ENCODE measurements around the gene SGIP1.

GRCh38 chr1:66596191-66596590 lies 62.2 kb downstream of the SGIP1 start:
- TF ChIP-seq CTCF (IDR thresholded peaks at IDR 0.05), result no peak
- no peak for TF ChIP-seq EZH2 (IDR thresholded peaks at IDR 0.05)

Measured in neural progenitor cell (in vitro differentiated cells).